Measurements from ENCODE around the gene LRRC9. TPM values are rescaled to one million over a fixed set of nuclear protein-coding genes. Genes with fewer than 3 reads are reported as not detected.

Gene LRRC9
- total and polyA plus RNA-seq, 4 donors, result 0.07 to 2.2 (median 0.31) TPM; not detected in 1

- no peaks in the 10 kb centered on the region for H3K36me3 ChIP-seq (ENCODE audit: control insufficient read depth in 4 of 4, insufficient read depth in 4 of 4, low read length in 4 of 4)
- no peaks in the 10 kb centered on the region for H3K27me3 ChIP-seq (ENCODE audit: control insufficient read depth in 3 of 3, insufficient read depth in 3 of 3, low read length in 2 of 3)
- no peak for DNase-seq
- H3K9ac ChIP-seq (ENCODE audit: insufficient read depth in 1 of 2, low read length in 2 of 2), result no peak overlapping the region
- 79 to 88% methylated on average over 3 of the region's 3 CpGs for WGBS, 2 donors
- no peak for ATAC-seq (ENCODE audit: insufficient read depth, low FRiP score)
- peaks cover 0 to 7% (median 0%) of the 10 kb centered on the region in 4 donors for H3K9me3 ChIP-seq (ENCODE audit: control insufficient read depth in 4 of 4, insufficient read depth in 3 of 4, low read length in 3 of 4)
- no peak for TF ChIP-seq CTCF (IDR thresholded peaks at IDR 0.05; ENCODE audit: control extremely low read depth, extremely low read depth)
- no peak overlapping the region for H3K27ac ChIP-seq (ENCODE audit: low read depth in 1 of 2, low read length in 1 of 2)
- H3K4me1 ChIP-seq (ENCODE audit: control insufficient read depth in 5 of 5, insufficient read depth in 5 of 5, low read length in 5 of 5), result no peaks in the 10 kb centered on the region
- no peak overlapping the region for H3K4me3 ChIP-seq
These were observed 19.4 kb upstream of the LRRC9 start for GRCh38 chr14:59900556-59900955.

- no peaks in the 10 kb centered on the region for H3K27me3 ChIP-seq (ENCODE audit: control insufficient read depth in 3 of 3, insufficient read depth in 3 of 3, low read length in 2 of 3)
- no peak overlapping the region for H3K9ac ChIP-seq (ENCODE audit: insufficient read depth in 1 of 2, low read length in 2 of 2)
- ATAC-seq (ENCODE audit: insufficient read depth, low FRiP score), result no peak
- DNase-seq, result no peak
- WGBS, 2 donors, result 66 to 75% methylated on average over 2 of the region's 2 CpGs
- no peaks in the 10 kb centered on the region for H3K4me1 ChIP-seq (ENCODE audit: control insufficient read depth in 5 of 5, insufficient read depth in 5 of 5, low read length in 5 of 5)
- H3K4me3 ChIP-seq, result no peak overlapping the region
- no peaks in the 10 kb centered on the region for H3K36me3 ChIP-seq (ENCODE audit: control insufficient read depth in 4 of 4, insufficient read depth in 4 of 4, low read length in 4 of 4)
- no peak for TF ChIP-seq CTCF (IDR thresholded peaks at IDR 0.05; ENCODE audit: control extremely low read depth, extremely low read depth)
- H3K9me3 ChIP-seq (ENCODE audit: control insufficient read depth in 4 of 4, insufficient read depth in 3 of 4, low read length in 3 of 4), result peaks cover 0 to 7% (median 0%) of the 10 kb centered on the region in 4 donors
- no peak overlapping the region for H3K27ac ChIP-seq (ENCODE audit: low read depth in 1 of 2, low read length in 1 of 2)
These were observed 15.8 kb upstream of the LRRC9 start for GRCh38 chr14:59904184-59904583.

GRCh38 chr14:59905188-59905587 is 14.8 kb upstream of the LRRC9 start:
- no peak overlapping the region for H3K4me3 ChIP-seq
- H3K4me1 ChIP-seq (ENCODE audit: control insufficient read depth in 5 of 5, insufficient read depth in 5 of 5, low read length in 5 of 5), result no peaks in the 10 kb centered on the region
- no peak overlapping the region for H3K9ac ChIP-seq (ENCODE audit: insufficient read depth in 1 of 2, low read length in 2 of 2)
- H3K27ac ChIP-seq (ENCODE audit: low read depth in 1 of 2, low read length in 1 of 2), result no peak overlapping the region
- peaks cover 0 to 7% (median 0%) of the 10 kb centered on the region in 4 donors for H3K9me3 ChIP-seq (ENCODE audit: control insufficient read depth in 4 of 4, insufficient read depth in 3 of 4, low read length in 3 of 4)
- 75 to 90% methylated on average over 2 of the region's 2 CpGs for WGBS, 2 donors
- DNase-seq (no peak), ATAC-seq (ENCODE audit: insufficient read depth, low FRiP score) (no peak)
- no peaks in the 10 kb centered on the region for H3K27me3 ChIP-seq (ENCODE audit: control insufficient read depth in 3 of 3, insufficient read depth in 3 of 3, low read length in 2 of 3)
- TF ChIP-seq CTCF (IDR thresholded peaks at IDR 0.05; ENCODE audit: control extremely low read depth, extremely low read depth), result no peak
- no peaks in the 10 kb centered on the region for H3K36me3 ChIP-seq (ENCODE audit: control insufficient read depth in 4 of 4, insufficient read depth in 4 of 4, low read length in 4 of 4)

- Histone ChIP-seq H3K27ac (ENCODE audit: low read depth in 1 of 2, low read length in 1 of 2) (no peak overlapping the region), H3K9me3 (ENCODE audit: control insufficient read depth in 4 of 4, insufficient read depth in 3 of 4, low read length in 3 of 4) (peaks cover 0 to 3% (median 0%) of the 10 kb centered on the region in 4 donors), H3K9ac (ENCODE audit: insufficient read depth in 1 of 2, low read length in 2 of 2) (no peak overlapping the region), H3K4me1 (ENCODE audit: control insufficient read depth in 5 of 5, insufficient read depth in 5 of 5, low read length in 5 of 5) (no peaks in the 10 kb centered on the region), H3K27me3 (ENCODE audit: control insufficient read depth in 3 of 3, insufficient read depth in 3 of 3, low read length in 2 of 3) (no peaks in the 10 kb centered on the region), H3K4me3 (no peak overlapping the region), H3K36me3 (ENCODE audit: control insufficient read depth in 4 of 4, insufficient read depth in 4 of 4, low read length in 4 of 4) (no peaks in the 10 kb centered on the region)
- no peak for DNase-seq
- no peak for ATAC-seq (ENCODE audit: insufficient read depth, low FRiP score)
- 77 to 80% methylated on average over 2 of the region's 2 CpGs for WGBS, 2 donors
- TF ChIP-seq CTCF (IDR thresholded peaks at IDR 0.05; ENCODE audit: control extremely low read depth, extremely low read depth), result no peak
These were observed 7.5 kb upstream of the LRRC9 start for GRCh38 chr14:59912443-59912842.
